Transverse colon (tissue), 4 donors: ENCODE results near the gene ZBTB34. TPM values are rescaled to one million over a fixed set of nuclear protein-coding genes. Genes with fewer than 3 reads are reported as not detected.

Experiments
- DNase-seq: peaks from one replicate; pipeline ENCODE4 v3.0.0-alpha.2; 2019
- H3K27ac ChIP-seq, 4 donors: fragments of 200-600 bp; sonication (generic); 2 replicates each; pipeline ENCODE4 v1.5.1; 2016 to 2018; ENCODE audit warnings: inconsistent platforms in 4 of 4
- H3K27me3 ChIP-seq: fragments of 200-600 bp; sonication (generic); 2 replicates; pipeline ENCODE4 v1.5.1; 2017; ENCODE audit warnings: inconsistent platforms
- H3K36me3 ChIP-seq, 4 donors: fragments of 200-600 bp; sonication (generic); 2 replicates each; pipeline ENCODE4 v1.5.1; 2017 to 2019; ENCODE audit warnings: inconsistent platforms in 4 of 4
- H3K4me1 ChIP-seq, 4 donors: fragments of 200-600 bp; sonication (generic); 2 replicates each; pipeline ENCODE4 v1.5.1; 2017 to 2020; ENCODE audit warnings: inconsistent platforms in 4 of 4
- H3K4me3 ChIP-seq, 4 donors: fragments of 200-600 bp; sonication (generic); 1 replicate in 1 of 4; 2 replicates in 3 of 4; pipeline versions ENCODE4 v1.5.1 to v1.6.1; 2017 to 2019; ENCODE audit warnings: inconsistent platforms in 4 of 4
- H3K9me3 ChIP-seq, 2 donors: fragments of 200-600 bp; sonication (generic); 2 replicates each; pipeline ENCODE4 v1.5.1; 2017 to 2019; ENCODE audit warnings: inconsistent platforms in 2 of 2
- EP300 ChIP-seq: sonication (generic); formaldehyde crosslinking; IDR thresholded peaks from one replicate; pipeline ENCODE4 v1.6.1; 2017; ENCODE audit warnings: antibody characterized with exemption, low read depth
- POLR2A ChIP-seq: fragments of 450-650 bp; IDR thresholded peaks from one replicate; pipeline ENCODE4 v1.6.1; 2016; ENCODE audit warnings: antibody characterized with exemption, mild to moderate bottlenecking, moderate library complexity
- POLR2AphosphoS5 ChIP-seq, 3 donors: sonication (generic); formaldehyde crosslinking; IDR thresholded peaks; one replicate each; pipeline ENCODE4 v1.6.1; 2016; ENCODE audit warnings: antibody characterized with exemption in 3 of 3
- WGBS, 2 donors: methylation state at CpG; one replicate each; pipeline ENCODE4 v1.1.5; 2018; ENCODE audit warnings: low coverage in 1 of 2; 5-methylcytosine and 5-hydroxymethylcytosine counted together
- in situ Hi-C, 4 donors: fragments of 200-750 bp; cut with MboI; loops; one replicate each; pipeline versions ENCODE4 v1.15.0 to v1.15.1; 2017; ENCODE audit warnings: low sequenced_read_pairs in 3 of 4, low pct_ligation_motif_present in 1 of 4, low pct_unique_long_range_greater_than_20kb in 1 of 4
- intact Hi-C: fragments of 100-400 bp; cut with DNase I; formaldehyde crosslinking; loops from one replicate; pipeline ENCODE4 v1.15.1; 2023; ENCODE audit warnings: low total_unique reads
- total RNA-seq, 4 donors: library from RNA; depleted of rRNA; stranded (reverse); fragments of >200 nt; gene quantifications; one replicate each; pipeline ENCODE4 v1.1.0, GENCODE V29; 2016
- TF ChIP-seq, protein P1 (sequence below), 5 experiments: fragments of 200-600 bp in 3 of 5; fragments of 450-650 bp in 2 of 5; sonication (generic) in 3 of 5; IDR thresholded peaks; 1 replicate in 2 of 5; 2 replicates in 3 of 5; pipeline ENCODE4 v1.5.1; 2016 to 2017; ENCODE audit warnings: antibody characterized with exemption in 5 of 5, inconsistent platforms in 3 of 5, mild to moderate bottlenecking in 2 of 5, moderate library complexity in 1 of 5

The ZBTB34 gene
- total RNA-seq, 4 donors from 2014 or later, result 6.0 to 14.9 (median 10.3) TPM

- Histone ChIP-seq H3K36me3 (no peaks in the 10 kb centered on the region), H3K9me3 (no peaks in the 10 kb centered on the region), H3K4me3 (no peak overlapping the region), H3K27me3 (no peaks in the 10 kb centered on the region), H3K4me1 (no peaks in the 10 kb centered on the region), H3K27ac (no peak overlapping the region)
- in situ Hi-C loops, result no loop called here
- DNase-seq, result no peak
- TF ChIP-seq POLR2A, result no peak
- no peak for TF ChIP-seq POLR2AphosphoS5 (IDR thresholded peaks at IDR 0.05)
- TF ChIP-seq, protein P1, sequence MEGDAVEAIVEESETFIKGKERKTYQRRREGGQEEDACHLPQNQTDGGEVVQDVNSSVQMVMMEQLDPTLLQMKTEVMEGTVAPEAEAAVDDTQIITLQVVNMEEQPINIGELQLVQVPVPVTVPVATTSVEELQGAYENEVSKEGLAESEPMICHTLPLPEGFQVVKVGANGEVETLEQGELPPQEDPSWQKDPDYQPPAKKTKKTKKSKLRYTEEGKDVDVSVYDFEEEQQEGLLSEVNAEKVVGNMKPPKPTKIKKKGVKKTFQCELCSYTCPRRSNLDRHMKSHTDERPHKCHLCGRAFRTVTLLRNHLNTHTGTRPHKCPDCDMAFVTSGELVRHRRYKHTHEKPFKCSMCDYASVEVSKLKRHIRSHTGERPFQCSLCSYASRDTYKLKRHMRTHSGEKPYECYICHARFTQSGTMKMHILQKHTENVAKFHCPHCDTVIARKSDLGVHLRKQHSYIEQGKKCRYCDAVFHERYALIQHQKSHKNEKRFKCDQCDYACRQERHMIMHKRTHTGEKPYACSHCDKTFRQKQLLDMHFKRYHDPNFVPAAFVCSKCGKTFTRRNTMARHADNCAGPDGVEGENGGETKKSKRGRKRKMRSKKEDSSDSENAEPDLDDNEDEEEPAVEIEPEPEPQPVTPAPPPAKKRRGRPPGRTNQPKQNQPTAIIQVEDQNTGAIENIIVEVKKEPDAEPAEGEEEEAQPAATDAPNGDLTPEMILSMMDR (IDR thresholded peaks at IDR 0.05), result no peak
- no peak for TF ChIP-seq EP300
- 80 to 82% methylated on average over 3 to 4 of the region's 4 CpGs for WGBS, 2 donors
- intact Hi-C loops, result no loop called here
Observed at GRCh38 chr9:126872516-126872915, 12.1 kb downstream of the ZBTB34 start.

DNA sequence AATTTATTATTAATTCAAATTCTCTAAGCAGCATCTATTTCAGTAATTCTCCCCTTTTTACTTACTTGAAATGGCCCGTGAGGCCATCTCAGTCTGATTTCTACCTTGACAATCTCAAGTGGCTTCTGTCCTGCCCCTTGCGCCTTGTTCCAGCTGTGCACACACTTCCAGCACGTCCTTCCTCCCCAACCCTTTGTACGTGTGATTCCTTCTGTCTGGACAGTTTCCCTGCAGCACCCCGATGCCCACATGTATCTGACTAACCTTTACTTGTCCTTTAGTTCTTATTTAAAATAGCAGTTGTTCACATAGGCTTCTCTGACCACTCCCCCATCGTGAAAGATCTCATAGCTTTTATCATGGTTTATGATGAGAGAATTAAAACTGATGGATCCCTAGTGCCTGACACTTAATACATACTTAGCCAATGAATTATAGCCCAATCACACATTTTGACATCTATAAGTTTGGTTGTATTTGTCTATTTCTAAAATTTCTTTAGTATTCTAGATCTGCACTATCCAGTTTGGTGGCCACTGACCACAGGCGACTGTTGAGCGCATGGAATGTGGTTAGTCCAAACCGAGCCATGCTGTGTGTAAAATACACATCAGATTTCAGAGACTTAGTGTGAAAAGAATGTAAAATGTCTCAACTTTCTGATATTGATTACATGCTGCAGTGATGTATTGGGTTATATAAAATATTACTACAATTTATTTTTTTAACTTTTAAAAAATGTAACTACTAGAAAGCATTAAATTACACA, 14.3 kb downstream of the ZBTB34 start:
- no peak overlapping the region for H3K4me3 ChIP-seq
- no peaks in the 10 kb centered on the region for H3K4me1 ChIP-seq
- no peaks in the 10 kb centered on the region for H3K27me3 ChIP-seq
- no peak for DNase-seq
- TF ChIP-seq, protein P1 (IDR thresholded peaks at IDR 0.05), result no peak
- no peak for TF ChIP-seq EP300
- TF ChIP-seq POLR2A, result no peak
- TF ChIP-seq POLR2AphosphoS5 (IDR thresholded peaks at IDR 0.05), result no peak
- intact Hi-C loops (no loop called here), in situ Hi-C loops (no loop called here)
- no peak overlapping the region for H3K27ac ChIP-seq
- H3K36me3 ChIP-seq, result peaks cover 0 to 4% (median 0%) of the 10 kb centered on the region in 4 donors
- WGBS, 2 donors, result 79 to 86% methylated on average over 9 of the region's 9 CpGs
- no peaks in the 10 kb centered on the region for H3K9me3 ChIP-seq

DNA sequence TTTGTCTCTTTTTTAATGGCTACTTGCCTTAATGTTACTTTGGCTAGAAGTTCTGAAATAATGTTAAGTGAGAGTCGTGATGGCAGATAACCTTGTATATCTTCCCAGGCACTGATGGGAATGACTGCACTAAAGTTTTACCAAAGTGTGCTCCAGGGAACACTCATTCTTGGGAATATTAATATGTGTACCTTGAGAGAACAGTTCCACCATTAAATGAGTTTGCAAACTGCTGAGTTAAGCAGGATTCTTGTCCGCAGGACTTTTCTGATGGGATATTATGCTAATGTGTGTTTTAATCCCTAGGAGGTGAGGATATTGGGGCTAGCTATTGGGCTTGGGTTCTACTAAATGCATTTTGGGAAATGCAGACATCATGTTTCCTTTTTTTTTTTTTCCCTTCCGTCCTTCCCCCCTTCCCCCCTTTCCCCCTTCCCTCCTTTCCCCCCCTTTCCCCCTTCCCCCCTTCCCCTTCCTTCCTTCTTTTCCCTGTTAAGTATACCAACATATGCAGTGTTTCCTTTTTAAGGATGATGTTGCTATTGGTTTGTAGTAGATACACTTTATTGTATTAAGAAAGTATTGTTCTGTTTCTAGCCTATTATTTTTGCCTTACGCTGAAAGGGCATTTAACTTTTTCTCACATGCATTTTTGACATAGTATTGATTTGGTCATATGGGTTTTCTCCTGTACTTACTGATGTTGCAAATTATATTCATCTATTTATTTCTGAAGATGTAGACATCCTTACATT, 15.5 kb downstream of the ZBTB34 start:
- no peaks in the 10 kb centered on the region for H3K9me3 ChIP-seq
- H3K27ac ChIP-seq, result no peak overlapping the region
- H3K27me3 ChIP-seq, result no peaks in the 10 kb centered on the region
- in situ Hi-C loops (no loop called here), intact Hi-C loops (no loop called here)
- H3K36me3 ChIP-seq, result peaks cover 0 to 11% (median 2%) of the 10 kb centered on the region in 4 donors
- WGBS, 2 donors, result 67 to 90% methylated on average over 3 to 4 of the region's 4 CpGs
- no peak overlapping the region for H3K4me3 ChIP-seq
- DNase-seq, result no peak
- no peak for TF ChIP-seq POLR2AphosphoS5 (IDR thresholded peaks at IDR 0.05)
- no peak for TF ChIP-seq EP300
- no peaks in the 10 kb centered on the region for H3K4me1 ChIP-seq

DNA sequence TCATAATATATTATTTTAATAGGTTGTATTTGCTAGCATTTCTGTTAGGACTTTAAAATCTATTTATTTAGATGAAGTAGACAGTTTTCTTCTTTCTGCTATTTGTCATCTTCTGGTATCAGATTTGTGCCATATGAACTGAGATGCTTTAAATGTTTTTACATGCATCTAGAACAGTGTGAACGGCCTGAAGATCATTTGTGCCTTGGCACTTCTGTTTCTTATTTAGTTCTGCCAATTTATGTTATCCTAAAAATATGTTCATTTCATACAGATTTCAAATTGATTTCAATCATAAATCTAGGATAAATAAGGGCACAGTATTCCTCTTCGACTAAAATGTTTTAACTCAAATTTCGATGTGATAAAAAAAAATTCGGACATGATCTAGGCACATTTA, 16.1 kb downstream of the ZBTB34 start:
- no peaks in the 10 kb centered on the region for H3K4me1 ChIP-seq
- H3K27ac ChIP-seq, result no peak overlapping the region
- WGBS, 2 donors, result 84 to 95% methylated on average over 4 of the region's 4 CpGs
- H3K9me3 ChIP-seq, result no peaks in the 10 kb centered on the region
- no peak for DNase-seq
- H3K27me3 ChIP-seq, result no peaks in the 10 kb centered on the region
- intact Hi-C loops (no loop called here), in situ Hi-C loops (no loop called here)
- H3K4me3 ChIP-seq, result no peak overlapping the region
- TF ChIP-seq POLR2AphosphoS5 (IDR thresholded peaks at IDR 0.05), result no peak
- TF ChIP-seq POLR2A, result no peak
- TF ChIP-seq EP300, result no peak
- TF ChIP-seq, protein P1 (IDR thresholded peaks at IDR 0.05), result no peak
- peaks cover 0 to 11% (median 2%) of the 10 kb centered on the region in 4 donors for H3K36me3 ChIP-seq
